Adrenal gland (tissue), 5 donors: ENCODE data around the gene RNF223.

Experiments used
- CTCF ChIP-seq, 6 experiments: fragments of 450-650 bp in 4 of 6; fragments of 200-600 bp in 2 of 6; sonication (generic) in 1 of 6; IDR thresholded peaks; 1 replicate in 5 of 6; 2 replicates in 1 of 6; pipeline versions ENCODE4 v1.5.1 to v1.8.0; 2016 to 2021; ENCODE audit warnings: antibody characterized with exemption in 6 of 6, mild to moderate bottlenecking in 2 of 6, moderate library complexity in 1 of 6
- POLR2A ChIP-seq, 2 donors: fragments of 450-650 bp; IDR thresholded peaks; one replicate each; pipeline ENCODE4 v1.6.1; 2017; ENCODE audit warnings: antibody characterized with exemption in 2 of 2, mild to moderate bottlenecking in 2 of 2, moderate library complexity in 1 of 2
- donor health status: DM: no; HTN: no; CAD: no.

GRCh38 chr1:1058921-1059493, 15.1 kb downstream of the RNF223 start:
- TF ChIP-seq CTCF (IDR thresholded peaks at IDR 0.05): no peak
- no peak for TF ChIP-seq POLR2A (IDR thresholded peaks at IDR 0.05)
